Measurements from ENCODE around the gene MAP6D1.

- TF ChIP-seq CTCF (conservative IDR thresholded peaks at IDR 0.05; ENCODE audit: low read depth, low read length) (no peak), EZH2 (IDR thresholded peaks at IDR 0.05; ENCODE audit: borderline replicate concordance, low read depth, low read length, poor library complexity, severe bottlenecking) (no peak)
These were observed 1.3 kb upstream of the MAP6D1 start for GRCh38 chr3:183826448-183827250.

All from A673 (cell line).